Glutamatergic neuron (in vitro differentiated cells): ENCODE results near the gene ZBTB44. TPM values are rescaled to one million over a fixed set of nuclear protein-coding genes. Genes with fewer than 3 reads are reported as not detected.

Experiments
- DNase-seq: peaks from one replicate; pipeline ENCODE4 v3.0.0; 2022
- H3K27ac Mint-ChIP-seq: one replicate; pipeline ENCODE4 v1.8.0; 2020; ENCODE audit warnings: mild to moderate bottlenecking, mixed read lengths, inconsistent platforms; ENCODE audit not compliant: unreplicated experiment
- H3K27me3 Mint-ChIP-seq: one replicate; pipeline ENCODE4 v1.8.0; 2020; ENCODE audit warnings: mild to moderate bottlenecking, moderate library complexity, mixed read lengths, inconsistent platforms; ENCODE audit not compliant: unreplicated experiment
- H3K36me3 Mint-ChIP-seq: one replicate; pipeline ENCODE4 v1.8.0; 2020; ENCODE audit warnings: mild to moderate bottlenecking, mixed read lengths, inconsistent platforms; ENCODE audit not compliant: unreplicated experiment
- H3K4me1 Mint-ChIP-seq: one replicate; pipeline ENCODE4 v1.8.0; 2020; ENCODE audit warnings: mild to moderate bottlenecking, low read depth, mixed read lengths, inconsistent platforms; ENCODE audit not compliant: unreplicated experiment
- H3K4me3 Mint-ChIP-seq: one replicate; pipeline ENCODE4 v1.8.0; 2020; ENCODE audit warnings: mild to moderate bottlenecking, mixed read lengths, inconsistent platforms; ENCODE audit not compliant: unreplicated experiment
- H3K9me3 Mint-ChIP-seq: one replicate; pipeline ENCODE4 v1.8.0; 2020; ENCODE audit warnings: mild to moderate bottlenecking, moderate library complexity, mixed read lengths, inconsistent platforms; ENCODE audit not compliant: unreplicated experiment
- CTCF ChIP-seq: fragments of 200-600 bp; sonication (generic); IDR thresholded peaks from one replicate; pipeline ENCODE4 v1.5.0; 2021; ENCODE audit not compliant: partially characterized antibody, unreplicated experiment
- total RNA-seq: library from RNA; stranded (reverse); fragmentation: NEBNext Ultra II Directional; extraction: Animal tissue kit (Norgen Biotek cat#: 25700); gene quantifications from one replicate; pipeline ENCODE4 v1.2.1, GENCODE V29; 2021; ENCODE audit not compliant: unreplicated experiment

Gene ZBTB44
- total RNA-seq, 1 donor from 2014 or later, result 23.3 TPM

DNA sequence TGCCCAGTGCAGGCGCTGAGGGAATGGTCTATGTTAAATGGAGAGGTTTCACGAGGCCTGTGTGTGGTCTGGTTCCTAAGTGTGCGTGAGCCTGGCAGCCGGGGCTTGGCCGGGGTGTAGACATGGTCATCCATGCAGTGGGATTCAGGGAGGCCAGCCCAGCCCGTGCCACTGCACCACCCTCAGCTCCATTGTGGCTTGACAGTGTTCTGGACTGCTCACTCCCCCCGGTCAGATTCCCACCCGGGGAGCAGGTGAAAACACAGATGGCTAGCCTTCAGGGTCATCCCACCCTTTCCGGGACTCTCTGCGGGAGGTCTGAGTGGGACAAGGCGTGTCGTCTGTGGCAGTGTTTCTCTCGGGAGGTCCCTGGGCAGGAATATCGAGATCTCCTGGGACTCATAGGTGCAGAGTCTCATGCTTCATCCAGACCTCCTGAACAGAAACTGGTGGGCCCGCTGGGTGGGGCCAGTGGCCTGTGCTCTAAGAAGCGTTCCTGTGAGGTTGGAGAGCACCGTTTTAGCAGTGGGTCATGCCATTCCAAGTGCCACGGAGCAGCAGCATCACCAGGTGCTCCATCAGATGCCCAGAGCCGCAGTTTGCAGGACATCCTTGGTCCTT lies 102.8 kb downstream of the ZBTB44 start:
- peaks cover 8% of the 10 kb centered on the region for H3K27me3 Mint-ChIP-seq
- peak overlapping the region; percentile 53 for H3K27ac Mint-ChIP-seq
- peaks cover 8% of the 10 kb centered on the region for H3K9me3 Mint-ChIP-seq
- peaks cover 22% of the 10 kb centered on the region for H3K4me1 Mint-ChIP-seq
- no peaks in the 10 kb centered on the region for H3K36me3 Mint-ChIP-seq
- no peak for TF ChIP-seq CTCF
- no peak for DNase-seq
- H3K4me3 Mint-ChIP-seq, result peak overlapping the region; percentile 16

DNA sequence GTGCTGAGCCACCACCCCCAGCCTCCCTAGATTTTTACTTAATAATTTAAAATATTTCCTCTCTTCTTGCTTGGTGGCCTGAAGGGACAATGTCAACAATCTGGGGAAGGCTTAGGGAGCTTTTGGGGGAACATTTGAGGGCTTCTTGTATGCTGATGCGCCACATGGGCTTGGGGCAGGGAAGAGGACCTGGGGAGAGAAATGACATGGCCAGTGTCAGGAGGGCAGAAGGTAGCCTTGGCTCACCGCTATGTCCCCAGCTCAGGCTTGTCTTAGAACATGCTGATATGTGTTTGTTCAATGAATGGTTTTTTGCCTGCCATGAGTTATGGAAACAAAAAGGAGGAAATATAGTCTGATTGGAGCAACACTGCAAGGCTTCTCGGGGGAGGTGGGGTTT lies 103.6 kb downstream of the ZBTB44 start:
- Mint-ChIP-seq H3K4me3 (peak overlapping the region; percentile 16), H3K4me1 (peaks cover 18% of the 10 kb centered on the region), H3K27me3 (peaks cover 5% of the 10 kb centered on the region), H3K27ac (peak overlapping the region; percentile 53), H3K9me3 (peaks cover 5% of the 10 kb centered on the region), H3K36me3 (no peaks in the 10 kb centered on the region)
- TF ChIP-seq CTCF, result no peak
- no peak for DNase-seq

DNA sequence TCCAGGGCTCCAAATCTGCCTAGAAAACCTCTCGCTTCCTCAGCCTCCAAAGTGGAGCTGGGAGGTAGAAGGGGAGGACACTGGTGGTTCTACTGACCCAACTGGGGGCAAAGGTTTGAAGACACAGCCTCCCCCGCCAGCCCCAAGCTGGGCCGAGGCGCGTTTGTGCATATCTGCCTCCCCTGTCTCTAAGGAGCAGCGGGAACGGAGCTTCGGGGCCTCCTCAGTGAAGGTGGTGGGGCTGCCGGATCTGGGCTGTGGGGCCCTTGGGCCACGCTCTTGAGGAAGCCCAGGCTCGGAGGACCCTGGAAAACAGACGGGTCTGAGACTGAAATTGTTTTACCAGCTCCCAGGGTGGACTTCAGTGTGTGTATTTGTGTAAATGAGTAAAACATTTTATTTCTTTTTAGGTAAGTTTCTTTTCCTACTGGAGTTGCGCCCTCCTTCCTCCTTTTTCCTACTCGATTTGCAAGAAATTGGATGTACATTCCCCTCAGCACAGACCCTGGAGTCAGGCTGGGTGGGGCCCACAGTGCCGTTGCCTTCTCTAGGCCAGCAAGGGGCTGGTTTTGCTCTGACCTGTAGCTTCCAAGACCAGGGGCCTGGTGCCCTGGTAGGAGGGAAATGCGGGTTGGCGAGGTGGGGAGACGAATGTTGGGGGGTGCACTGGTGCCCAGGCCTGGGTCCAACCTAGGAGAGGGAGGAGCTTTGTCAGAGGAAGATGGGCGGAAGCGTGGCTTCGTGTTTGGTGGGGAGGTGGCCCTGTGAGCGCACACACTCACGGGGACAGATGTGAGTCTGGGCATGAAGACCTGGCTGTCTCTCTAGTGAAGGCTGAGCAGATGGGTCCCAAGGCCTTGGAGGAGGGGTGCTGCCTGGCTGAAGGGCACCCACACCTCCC lies 104.5 kb downstream of the ZBTB44 start:
- Mint-ChIP-seq H3K27me3 (peaks cover 5% of the 10 kb centered on the region), H3K9me3 (peaks cover 5% of the 10 kb centered on the region), H3K4me3 (no peak overlapping the region), H3K36me3 (no peaks in the 10 kb centered on the region), H3K27ac (peak overlapping the region; percentile 11), H3K4me1 (peaks cover 18% of the 10 kb centered on the region)
- no peak for TF ChIP-seq CTCF
- DNase-seq, result no peak

GRCh38 chr11:130209128-130209932 lies 105.4 kb downstream of the ZBTB44 start:
- no peak for TF ChIP-seq CTCF
- Mint-ChIP-seq H3K27ac (no peak overlapping the region), H3K9me3 (peaks cover 9% of the 10 kb centered on the region), H3K4me1 (peaks cover 18% of the 10 kb centered on the region), H3K4me3 (no peak overlapping the region), H3K36me3 (no peaks in the 10 kb centered on the region), H3K27me3 (peaks cover 7% of the 10 kb centered on the region)
- no peak for DNase-seq
